Lung (tissue), 12 donors: Measurements from ENCODE around the gene BCAS3. TPM values are rescaled to one million over a fixed set of nuclear protein-coding genes. Genes with fewer than 3 reads are reported as not detected.

ENCODE experiments used
- ATAC-seq: fragments of 200-7000 bp; cut with Tn5 transposase; one replicate; pipeline ENCODE4 v1.9.1; 2020; ENCODE audit warnings: moderate number of reproducible peaks; ENCODE audit not compliant: insufficient read depth, low FRiP score
- DNase-seq, 3 donors: peaks; one replicate each; pipeline ENCODE4 v3.0.0-alpha.2; 2013 to 2017
- H3K27ac ChIP-seq, 2 donors: one replicate each; pipeline ENCODE4 v1.5.1; 2013; ENCODE audit warnings: mild to moderate bottlenecking in 2 of 2, moderate library complexity in 2 of 2, control low read depth in 1 of 2, inconsistent platforms in 1 of 2, low read depth in 1 of 2, low read length in 1 of 2
- H3K27me3 ChIP-seq, 3 donors: one replicate each; pipeline ENCODE4 v1.5.1; 2013; ENCODE audit warnings: low read length in 2 of 3; ENCODE audit not compliant: control insufficient read depth in 3 of 3, insufficient read depth in 3 of 3
- H3K36me3 ChIP-seq, 4 donors: one replicate each; pipeline ENCODE4 v1.5.1; 2013; ENCODE audit warnings: low read length in 4 of 4, mild to moderate bottlenecking in 1 of 4, moderate library complexity in 1 of 4; ENCODE audit not compliant: control insufficient read depth in 4 of 4, insufficient read depth in 4 of 4
- H3K4me1 ChIP-seq, 5 donors: one replicate each; pipeline ENCODE4 v1.5.1; 2013; ENCODE audit warnings: low read length in 5 of 5, mild to moderate bottlenecking in 2 of 5, moderate library complexity in 1 of 5; ENCODE audit not compliant: control insufficient read depth in 5 of 5, insufficient read depth in 5 of 5
- H3K4me3 ChIP-seq: one replicate; pipeline ENCODE4 v1.5.1; 2013; ENCODE audit warnings: mild to moderate bottlenecking, control low read depth, moderate library complexity
- H3K9ac ChIP-seq, 2 donors: one replicate each; pipeline ENCODE4 v1.5.1; 2013; ENCODE audit warnings: low read length in 2 of 2, control low read depth in 1 of 2; ENCODE audit not compliant: insufficient read depth in 1 of 2
- H3K9me3 ChIP-seq, 4 donors: one replicate each; pipeline ENCODE4 v1.5.1; 2013; ENCODE audit warnings: low read length in 3 of 4, mild to moderate bottlenecking in 1 of 4, moderate library complexity in 1 of 4; ENCODE audit not compliant: control insufficient read depth in 4 of 4, insufficient read depth in 3 of 4
- WGBS, 2 donors: extraction: QIAGEN DNeasy Blood & Tissue Kit; methylation state at CpG; one replicate each; pipeline ENCODE4 v1.1.7; 2013; 5-methylcytosine and 5-hydroxymethylcytosine counted together
- polyA plus RNA-seq, 2 donors: library from polyadenylated mRNA; stranded (reverse); fragments of 200-250 nt; gene quantifications; one replicate each; pipeline ENCODE4 v1.2.1, GENCODE V29; 2013
- total RNA-seq, 2 donors: library from RNA; depleted of rRNA in 1 of 2; stranded (reverse); fragments of >200 nt in 1 of 2; gene quantifications; one replicate each; pipeline ENCODE4 v1.2.1, GENCODE V29; 2014 to 2021
- TF ChIP-seq, protein P1 (sequence below): IDR thresholded peaks from 2 replicates; pipeline ENCODE4 v1.5.1; 2012; ENCODE audit warnings: mild to moderate bottlenecking; ENCODE audit errors: control extremely low read depth, extremely low read depth
- donor health status: control.
- donor health status: control.
- donor health status: Bipolar disorder and iron deficiency.
- donor health status: healthy.
- donor health status: DM: yes; HTN: yes; CAD: no.

BCAS3 gene
- total and polyA plus RNA-seq, 4 donors, result 4.0 to 101 (median 20.3) TPM

DNA sequence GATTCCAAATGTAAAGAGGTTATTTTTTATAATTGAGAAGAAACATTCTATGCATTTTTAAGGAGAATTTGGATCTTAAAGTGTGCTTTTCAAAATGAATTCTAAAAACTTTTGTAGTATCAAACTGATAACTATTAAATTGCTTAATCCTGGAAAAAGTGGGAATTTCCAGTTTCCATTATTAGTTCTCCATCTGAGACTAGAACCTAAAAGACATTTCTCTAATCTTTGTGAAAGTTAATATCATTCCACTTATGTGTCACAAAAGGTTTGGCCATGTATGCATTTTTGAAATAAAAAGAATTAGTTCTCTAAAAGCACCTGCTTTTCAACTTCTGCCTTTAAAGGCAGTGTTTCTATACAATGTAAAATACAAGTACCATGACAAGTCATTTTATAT lies 155.0 kb downstream of the BCAS3 start:
- TF ChIP-seq, protein P1, sequence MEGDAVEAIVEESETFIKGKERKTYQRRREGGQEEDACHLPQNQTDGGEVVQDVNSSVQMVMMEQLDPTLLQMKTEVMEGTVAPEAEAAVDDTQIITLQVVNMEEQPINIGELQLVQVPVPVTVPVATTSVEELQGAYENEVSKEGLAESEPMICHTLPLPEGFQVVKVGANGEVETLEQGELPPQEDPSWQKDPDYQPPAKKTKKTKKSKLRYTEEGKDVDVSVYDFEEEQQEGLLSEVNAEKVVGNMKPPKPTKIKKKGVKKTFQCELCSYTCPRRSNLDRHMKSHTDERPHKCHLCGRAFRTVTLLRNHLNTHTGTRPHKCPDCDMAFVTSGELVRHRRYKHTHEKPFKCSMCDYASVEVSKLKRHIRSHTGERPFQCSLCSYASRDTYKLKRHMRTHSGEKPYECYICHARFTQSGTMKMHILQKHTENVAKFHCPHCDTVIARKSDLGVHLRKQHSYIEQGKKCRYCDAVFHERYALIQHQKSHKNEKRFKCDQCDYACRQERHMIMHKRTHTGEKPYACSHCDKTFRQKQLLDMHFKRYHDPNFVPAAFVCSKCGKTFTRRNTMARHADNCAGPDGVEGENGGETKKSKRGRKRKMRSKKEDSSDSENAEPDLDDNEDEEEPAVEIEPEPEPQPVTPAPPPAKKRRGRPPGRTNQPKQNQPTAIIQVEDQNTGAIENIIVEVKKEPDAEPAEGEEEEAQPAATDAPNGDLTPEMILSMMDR, result no peak

DNA sequence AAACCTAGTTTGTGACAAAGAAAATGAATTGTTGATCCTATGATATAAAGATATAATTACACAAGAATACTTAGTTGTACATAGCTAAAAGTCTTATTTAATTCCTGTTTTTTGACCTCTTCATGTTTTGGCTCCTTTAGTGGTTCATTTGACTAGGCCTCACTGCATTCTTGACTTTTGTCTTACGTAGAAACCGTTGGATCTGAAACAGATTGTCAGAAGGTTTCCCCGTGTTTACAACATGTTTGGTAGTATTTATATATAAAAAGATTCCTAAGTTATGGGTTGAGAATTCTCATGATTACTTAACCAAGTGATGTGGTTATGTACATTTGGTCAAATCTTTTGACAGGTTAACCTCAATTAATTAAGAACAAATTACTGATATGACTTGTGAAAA lies 162.8 kb downstream of the BCAS3 start:
- H3K9me3 ChIP-seq, result no peaks in the 10 kb centered on the region
- no peak overlapping the region for H3K4me3 ChIP-seq
- no peak overlapping the region for H3K27ac ChIP-seq
- ATAC-seq, result no peak
- H3K36me3 ChIP-seq, result no peaks in the 10 kb centered on the region
- TF ChIP-seq, protein P1, result no peak
- DNase-seq, result no peak
- H3K4me1 ChIP-seq, result no peaks in the 10 kb centered on the region
- H3K9ac ChIP-seq, result no peak overlapping the region
- no peaks in the 10 kb centered on the region for H3K27me3 ChIP-seq
- WGBS, 2 donors, result 84 to 87% methylated on average over 3 of the region's 3 CpGs

More for the DNA sequence above, 155.0 kb downstream of the BCAS3 start:
- H3K9ac ChIP-seq, result no peak overlapping the region
- no peaks in the 10 kb centered on the region for H3K27me3 ChIP-seq
- no peak overlapping the region for H3K4me3 ChIP-seq
- no peaks in the 10 kb centered on the region for H3K9me3 ChIP-seq
- no peak overlapping the region for H3K27ac ChIP-seq
- peaks cover 0 to 13% (median 0%) of the 10 kb centered on the region in 5 donors for H3K4me1 ChIP-seq
- H3K36me3 ChIP-seq, result no peaks in the 10 kb centered on the region
- DNase-seq, result no peak
- no peak for ATAC-seq

DNA sequence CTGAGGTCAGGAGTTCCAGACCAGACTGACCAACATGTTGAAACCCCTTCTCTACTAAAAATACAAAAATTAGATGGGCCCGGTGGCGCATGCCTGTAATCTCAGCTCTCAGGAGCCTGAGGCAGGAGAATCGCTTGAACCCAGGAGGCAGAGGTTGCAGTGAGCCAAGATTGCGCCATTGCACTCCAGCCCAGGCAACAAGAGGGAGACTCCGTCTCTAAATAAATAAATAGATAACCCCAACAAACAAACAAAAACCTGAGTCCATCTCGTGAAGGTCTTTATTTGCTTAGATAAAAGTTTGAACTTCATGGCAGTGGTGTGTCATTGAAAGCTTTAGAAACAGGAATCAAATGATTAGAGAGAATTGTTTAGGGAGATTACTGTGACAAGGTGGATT lies 167.4 kb downstream of the BCAS3 start:
- Histone ChIP-seq H3K9me3 (no peaks in the 10 kb centered on the region), H3K9ac (no peak overlapping the region), H3K27ac (no peak overlapping the region), H3K4me1 (no peaks in the 10 kb centered on the region), H3K36me3 (no peaks in the 10 kb centered on the region), H3K4me3 (no peak overlapping the region), H3K27me3 (no peaks in the 10 kb centered on the region)
- 90 to 93% methylated on average over 6 of the region's 6 CpGs for WGBS, 2 donors
- no peak for DNase-seq
- TF ChIP-seq, protein P1, result no peak
- ATAC-seq, result no peak

DNA sequence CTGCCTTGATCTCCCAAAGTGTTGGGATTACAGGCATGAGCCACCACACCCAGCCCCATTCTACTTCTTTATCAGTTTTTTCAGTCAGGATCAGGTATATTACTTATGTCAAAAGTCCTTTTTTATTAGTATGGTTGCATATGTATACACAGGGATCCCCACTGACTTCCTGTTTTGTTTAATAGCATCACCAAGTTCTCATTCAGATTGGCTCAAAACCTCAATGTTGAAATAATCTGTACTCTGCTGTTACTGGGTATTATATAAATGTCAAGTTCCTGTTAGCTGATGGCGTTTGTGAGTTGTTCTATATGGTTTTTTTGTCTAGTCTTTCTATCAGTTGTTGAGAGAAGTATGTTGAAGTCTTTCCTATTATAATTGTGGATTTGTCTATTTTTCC lies 168.5 kb downstream of the BCAS3 start:
- Histone ChIP-seq H3K9me3 (no peaks in the 10 kb centered on the region), H3K27ac (no peak overlapping the region), H3K9ac (no peak overlapping the region), H3K36me3 (no peaks in the 10 kb centered on the region), H3K27me3 (no peaks in the 10 kb centered on the region), H3K4me3 (no peak overlapping the region), H3K4me1 (no peaks in the 10 kb centered on the region)
- ATAC-seq (no peak), DNase-seq (peak in 1 of 3 donors; percentile 46)
- WGBS, 2 donors, result 61 to 75% methylated on average over 1 of the region's 1 CpG
- TF ChIP-seq, protein P1, result no peak
